ENCODE results near the gene SPAAR. TPM values are rescaled to one million over a fixed set of nuclear protein-coding genes. Genes with fewer than 3 reads are reported as not detected.
"Not testable (repeated sequence)": the region's sequence is repeated elsewhere in the genome, so short reads cannot be mapped to it uniquely, and the experiment has no call there.

SPAAR gene
- total RNA-seq, 1 experiment from 2014 or later, result 25.0 TPM

DNA sequence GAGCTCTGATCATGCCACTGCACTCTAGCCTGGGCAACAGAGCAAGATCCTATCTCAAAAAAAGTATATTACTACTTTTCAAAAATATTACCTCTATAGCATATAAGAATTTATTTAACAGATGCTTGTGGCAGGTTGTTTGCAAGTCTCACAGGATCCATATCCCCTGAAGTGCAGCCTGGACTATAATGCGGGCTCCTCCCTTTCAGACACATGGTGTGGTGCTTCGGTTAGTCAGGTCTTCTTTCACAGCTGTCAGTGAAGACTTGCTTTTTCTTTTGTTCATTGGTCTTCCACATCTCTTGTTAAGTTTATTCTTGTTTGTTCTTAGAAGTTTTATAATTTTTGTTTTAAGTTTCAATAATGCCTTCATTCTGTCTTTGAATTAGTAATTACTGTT lies 12.7 kb upstream of the SPAAR start:
- no peaks in the 10 kb centered on the region for H3K9me3 ChIP-seq
- no peak overlapping the region for H3K4me3 ChIP-seq
- no peaks in the 10 kb centered on the region for H3K36me3 ChIP-seq
- no peaks in the 10 kb centered on the region for H3K27me3 ChIP-seq
- DNase-seq, result no peak

DNA sequence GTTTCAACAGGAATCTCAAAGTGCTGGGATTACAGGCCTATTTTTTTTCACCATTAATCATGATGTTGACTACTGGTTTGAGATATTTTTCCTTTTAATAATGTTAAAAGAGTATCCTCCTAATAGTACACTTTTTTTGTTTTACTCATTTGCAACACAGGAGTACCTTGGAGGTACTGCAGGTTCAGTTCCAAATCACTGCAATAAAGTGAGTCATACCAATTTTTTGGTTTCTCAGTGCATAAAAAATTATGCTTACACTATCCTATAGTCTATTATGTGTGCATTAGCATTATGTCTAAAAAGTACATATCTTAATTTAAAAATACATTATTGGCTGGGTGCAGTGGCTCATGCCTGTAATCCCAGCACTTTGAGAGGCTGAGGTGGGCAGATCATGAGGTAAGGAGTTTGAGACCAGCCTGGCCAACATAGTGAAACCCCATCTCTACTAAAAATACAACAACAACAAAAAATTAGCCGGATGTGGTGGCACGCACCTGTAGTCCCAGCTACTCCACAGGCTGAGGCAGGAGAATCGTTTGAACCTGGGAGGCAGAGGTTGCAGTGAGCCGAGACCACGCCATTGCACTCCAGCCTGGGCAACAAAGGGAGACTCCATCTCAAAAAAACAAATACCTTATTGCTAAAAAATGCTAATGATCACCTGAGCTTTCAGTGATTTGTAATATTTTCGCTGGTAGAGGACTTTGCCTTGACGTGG lies 11.8 kb upstream of the SPAAR start:
- not testable (repeated sequence) for DNase-seq, H3K27me3 ChIP-seq, H3K9me3 ChIP-seq, H3K36me3 ChIP-seq, H3K4me3 ChIP-seq

- H3K36me3 ChIP-seq, result no peaks in the 10 kb centered on the region
- H3K4me3 ChIP-seq, result no peak overlapping the region
- DNase-seq, result no peak
- H3K9me3 ChIP-seq, result no peaks in the 10 kb centered on the region
- no peaks in the 10 kb centered on the region for H3K27me3 ChIP-seq
Measured at GRCh38 chr9:35898337-35898736, 11.0 kb upstream of the SPAAR start.

GRCh38 chr9:35899021-35899420 lies 10.3 kb upstream of the SPAAR start:
- H3K27me3 ChIP-seq, result no peaks in the 10 kb centered on the region
- H3K9me3 ChIP-seq, result no peaks in the 10 kb centered on the region
- DNase-seq, result no peak
- H3K4me3 ChIP-seq, result no peak overlapping the region
- no peaks in the 10 kb centered on the region for H3K36me3 ChIP-seq

- Histone ChIP-seq H3K4me3 (no peak overlapping the region), H3K9me3 (no peaks in the 10 kb centered on the region), H3K27me3 (no peaks in the 10 kb centered on the region), H3K36me3 (peaks cover 7% of the 10 kb centered on the region; the same call in 1 of the 2 replicates)
- peak; percentile 31 for DNase-seq
Measured at GRCh38 chr9:35903049-35903448, 6.2 kb upstream of the SPAAR start.

GRCh38 chr9:35904338-35904737 lies 5.0 kb upstream of the SPAAR start:
- Histone ChIP-seq H3K4me3 (no peak overlapping the region), H3K36me3 (peaks cover 20% of the 10 kb centered on the region), H3K27me3 (no peaks in the 10 kb centered on the region), H3K9me3 (no peaks in the 10 kb centered on the region)
- no peak for DNase-seq

GRCh38 chr9:35905051-35905781 lies 4.1 kb upstream of the SPAAR start:
- H3K4me3 ChIP-seq, result peak overlapping the region; percentile 56
- H3K9me3 ChIP-seq, result no peaks in the 10 kb centered on the region
- peaks cover 28% of the 10 kb centered on the region for H3K36me3 ChIP-seq
- DNase-seq, result peak; percentile 87
- no peaks in the 10 kb centered on the region for H3K27me3 ChIP-seq

DNA sequence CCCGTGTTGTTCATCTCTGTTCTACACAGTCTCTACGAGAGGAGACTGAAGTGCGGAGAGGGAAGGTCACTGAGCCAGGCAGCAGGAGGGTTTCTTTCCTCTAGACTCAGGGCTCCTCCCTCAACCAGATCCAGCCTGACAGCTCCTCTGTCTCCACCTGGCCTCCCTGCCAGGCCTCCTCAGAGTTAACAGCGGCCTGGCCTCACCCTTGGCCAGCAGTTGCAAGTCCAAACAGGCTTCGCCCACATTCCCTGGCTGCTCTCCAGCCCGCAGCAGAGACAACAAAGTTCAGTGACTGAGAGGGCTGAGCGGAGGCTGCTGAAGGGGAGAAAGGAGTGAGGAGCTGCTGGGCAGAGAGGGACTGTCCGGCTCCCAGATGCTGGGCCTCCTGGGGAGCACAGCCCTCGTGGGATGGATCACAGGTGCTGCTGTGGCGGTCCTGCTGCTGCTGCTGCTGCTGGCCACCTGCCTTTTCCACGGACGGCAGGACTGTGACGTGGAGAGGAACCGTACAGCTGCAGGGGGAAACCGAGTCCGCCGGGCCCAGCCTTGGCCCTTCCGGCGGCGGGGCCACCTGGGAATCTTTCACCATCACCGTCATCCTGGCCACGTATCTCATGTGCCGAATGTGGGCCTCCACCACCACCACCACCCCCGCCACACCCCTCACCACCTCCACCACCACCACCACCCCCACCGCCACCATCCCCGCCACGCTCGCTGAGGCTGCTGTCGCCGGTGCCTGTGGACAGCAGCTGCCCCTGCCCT lies 3.2 kb upstream of the SPAAR start, which contains the start of gene HRCT1:
Gene HRCT1, plus strand, starts transcription at position 291 of the 768 bp plus-strand sequence. Its CDS starts 86 bp downstream, at position 377.
- Histone ChIP-seq H3K27me3 (no peaks in the 10 kb centered on the region), H3K9me3 (no peaks in the 10 kb centered on the region), H3K36me3 (peaks cover 37% of the 10 kb centered on the region), H3K4me3 (peak within 1 kb of the TSS; percentile 56)
- DNase-seq, result peak; percentile 100

DNA sequence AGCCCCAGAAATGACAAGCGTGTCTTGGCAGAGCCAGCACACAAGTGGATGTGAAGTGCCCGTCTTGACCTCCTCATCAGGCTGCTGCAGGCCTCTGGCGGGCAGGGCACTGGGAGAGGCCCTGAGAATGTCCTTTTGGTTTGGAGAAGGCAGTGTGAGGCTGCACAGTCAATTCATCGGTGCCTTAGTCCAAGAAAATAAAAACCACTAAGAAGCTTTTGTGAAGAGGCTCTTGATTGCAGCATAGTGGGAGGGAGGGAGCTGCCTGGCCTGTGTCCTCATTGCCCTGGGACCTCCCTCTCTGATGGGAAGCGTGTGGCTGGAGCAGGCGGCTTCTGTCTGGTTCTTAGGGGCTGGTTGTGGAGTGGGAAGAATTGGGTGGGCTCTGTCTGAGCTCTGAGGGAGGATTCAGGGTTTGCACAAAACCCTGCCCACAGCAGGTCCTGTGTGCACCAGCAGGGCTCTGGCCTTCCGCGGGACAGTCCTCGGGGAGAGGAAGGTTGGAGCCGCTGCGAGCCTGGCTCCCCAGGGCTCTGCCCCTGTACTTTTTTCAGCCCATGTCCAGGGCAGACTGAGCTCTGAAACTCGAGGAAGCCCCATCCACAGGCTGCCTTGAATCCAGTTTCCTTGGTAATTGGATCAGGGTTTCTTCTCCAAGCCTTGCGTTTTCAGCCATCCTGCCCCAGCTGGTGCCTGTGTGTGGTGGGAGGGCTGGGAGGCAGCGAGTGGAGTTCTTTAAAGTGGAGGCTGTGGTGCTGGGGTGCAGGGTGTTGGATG lies 2.2 kb upstream of the SPAAR start:
- H3K36me3 ChIP-seq, result peaks cover 47% of the 10 kb centered on the region
- no peaks in the 10 kb centered on the region for H3K9me3 ChIP-seq
- H3K27me3 ChIP-seq, result no peaks in the 10 kb centered on the region
- peak overlapping the region; percentile 56 for H3K4me3 ChIP-seq
- peak; percentile 88 for DNase-seq

DNA sequence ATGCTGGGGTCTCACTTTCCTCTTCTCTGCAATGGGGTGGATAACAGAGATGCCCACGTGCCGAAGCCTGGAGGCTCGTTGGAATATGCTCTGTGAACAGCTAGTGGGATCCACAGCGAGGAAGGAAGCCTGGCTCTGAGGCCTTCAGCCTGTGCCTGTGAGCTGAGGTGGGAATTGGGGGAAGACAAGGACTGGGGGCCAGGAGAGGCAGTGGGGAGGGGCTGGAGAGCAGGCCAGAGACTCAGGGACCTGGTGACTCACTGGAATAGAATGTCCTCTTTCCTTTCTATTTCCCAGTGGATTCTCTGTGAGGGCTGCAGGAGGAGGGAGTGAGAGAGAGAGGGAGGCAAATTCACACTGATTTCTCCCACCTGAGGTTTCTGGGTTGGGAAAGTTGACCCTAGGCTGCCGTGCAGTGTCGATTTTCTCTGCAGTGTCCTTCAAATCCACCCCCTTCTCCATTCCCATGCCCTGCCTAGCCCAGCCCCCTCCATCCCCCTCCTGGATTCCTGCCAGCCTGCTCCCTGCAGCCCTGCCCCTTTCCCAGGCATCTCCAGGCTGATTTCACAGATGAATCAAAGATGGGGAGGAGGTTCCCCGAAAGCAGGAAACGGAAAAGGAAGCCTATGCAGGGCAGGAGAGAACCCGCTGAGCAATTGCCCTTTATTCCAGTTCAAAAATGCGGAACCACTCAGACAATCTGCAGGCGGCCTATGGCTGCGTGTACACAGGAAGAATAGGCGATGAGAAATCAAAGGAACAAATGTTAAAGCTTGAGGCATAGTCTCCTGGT lies 1.4 kb upstream of the SPAAR start:
- Histone ChIP-seq H3K27me3 (no peaks in the 10 kb centered on the region), H3K9me3 (no peaks in the 10 kb centered on the region), H3K4me3 (peak overlapping the region; percentile 56), H3K36me3 (peaks cover 55% of the 10 kb centered on the region)
- DNase-seq, result peak; percentile 98

- peak; percentile 89 for DNase-seq
- peak overlapping the region; percentile 56 for H3K4me3 ChIP-seq
- no peaks in the 10 kb centered on the region for H3K9me3 ChIP-seq
- peaks cover 58% of the 10 kb centered on the region for H3K36me3 ChIP-seq
- H3K27me3 ChIP-seq, result no peaks in the 10 kb centered on the region
Measured at GRCh38 chr9:35908504-35909125, 675 bp upstream of the SPAAR start.

DNA sequence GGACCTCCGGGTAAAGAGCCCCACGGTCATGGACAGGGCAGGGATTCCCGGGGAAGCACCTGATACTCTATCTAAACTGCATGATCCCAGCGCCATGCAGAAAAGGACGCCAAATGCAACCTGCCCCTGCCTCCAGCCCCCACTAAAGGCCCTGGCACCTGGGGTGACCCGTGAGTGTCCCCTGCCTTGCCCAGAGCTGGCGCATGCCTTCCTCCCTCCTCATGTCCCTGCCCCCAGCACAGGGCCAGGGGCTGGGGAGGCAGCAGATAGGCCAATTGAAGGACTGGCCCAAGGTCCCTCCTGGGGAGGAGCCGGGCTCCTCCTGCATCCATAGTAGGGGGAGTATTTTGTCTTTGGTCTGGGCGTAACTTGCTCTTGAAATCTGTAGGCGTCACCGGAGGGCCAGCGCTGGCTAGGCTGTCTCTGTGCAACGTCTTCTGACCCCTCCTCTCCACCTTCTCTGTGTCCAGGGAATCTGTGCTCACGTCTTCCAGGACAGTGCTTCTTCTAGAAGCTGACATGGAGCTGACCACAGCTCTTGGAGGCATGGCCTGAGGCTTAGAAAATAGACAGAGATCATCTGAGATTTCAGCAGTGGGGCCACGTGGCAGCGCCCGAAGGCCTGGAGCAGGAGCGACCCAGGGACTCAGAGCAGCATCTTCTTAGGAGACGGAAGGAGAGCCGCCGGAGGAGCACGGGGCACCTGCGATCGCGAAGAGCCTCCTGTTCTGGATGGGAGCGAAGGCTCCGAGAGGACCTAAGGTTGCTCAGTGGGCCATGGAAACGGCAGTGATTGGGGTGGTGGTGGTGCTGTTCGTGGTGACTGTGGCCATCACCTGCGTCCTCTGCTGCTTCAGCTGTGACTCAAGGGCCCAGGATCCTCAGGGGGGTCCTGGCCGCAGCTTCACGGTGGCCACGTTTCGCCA lies 660 bp downstream of the SPAAR start:
- Histone ChIP-seq H3K4me3 (no peak overlapping the region), H3K36me3 (peaks cover 58% of the 10 kb centered on the region)
- DNase-seq, result no peak

DNA sequence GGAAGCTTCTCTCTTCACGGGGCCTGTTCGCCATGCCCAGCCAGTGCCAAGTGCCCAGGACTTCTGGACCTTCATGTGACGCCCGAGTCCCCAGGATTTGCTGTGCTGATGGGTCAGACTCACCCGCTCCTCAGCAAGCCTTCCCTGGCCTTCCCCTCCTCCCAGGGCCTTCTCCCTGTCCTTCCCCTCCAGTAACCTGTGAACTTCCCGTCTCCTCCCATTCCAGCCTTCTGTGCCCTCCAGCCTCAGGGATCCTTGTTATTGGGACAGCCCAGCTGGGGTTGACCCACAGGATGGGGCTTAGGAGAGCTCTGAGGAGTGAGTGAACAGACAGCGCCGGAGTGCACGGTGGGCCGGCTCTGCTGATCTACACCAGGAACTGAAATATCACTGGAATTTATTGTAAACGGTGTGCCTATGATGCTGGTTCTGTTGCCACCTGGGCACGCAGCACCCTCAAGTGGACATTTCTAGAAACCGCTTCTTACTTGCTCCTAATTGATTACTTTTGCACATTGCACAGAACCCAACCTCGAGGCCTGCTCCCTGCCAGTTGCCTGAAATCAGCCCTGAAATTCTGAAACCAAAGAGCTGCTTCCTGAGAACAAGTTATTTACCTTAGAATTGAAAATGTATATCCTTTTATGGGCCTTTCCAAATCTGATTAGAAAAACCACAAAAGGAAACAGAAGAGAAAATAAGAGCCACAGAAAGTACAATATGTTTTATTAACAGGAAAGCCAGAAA lies 1.5 kb downstream of the SPAAR start:
- Histone ChIP-seq H3K4me3 (no peak overlapping the region), H3K27me3 (no peaks in the 10 kb centered on the region), H3K36me3 (peaks cover 58% of the 10 kb centered on the region), H3K9me3 (no peaks in the 10 kb centered on the region)
- peak; percentile 71 for DNase-seq

More for the DNA sequence above, 660 bp downstream of the SPAAR start:
- no peaks in the 10 kb centered on the region for H3K27me3 ChIP-seq
- H3K9me3 ChIP-seq, result no peaks in the 10 kb centered on the region

DNA sequence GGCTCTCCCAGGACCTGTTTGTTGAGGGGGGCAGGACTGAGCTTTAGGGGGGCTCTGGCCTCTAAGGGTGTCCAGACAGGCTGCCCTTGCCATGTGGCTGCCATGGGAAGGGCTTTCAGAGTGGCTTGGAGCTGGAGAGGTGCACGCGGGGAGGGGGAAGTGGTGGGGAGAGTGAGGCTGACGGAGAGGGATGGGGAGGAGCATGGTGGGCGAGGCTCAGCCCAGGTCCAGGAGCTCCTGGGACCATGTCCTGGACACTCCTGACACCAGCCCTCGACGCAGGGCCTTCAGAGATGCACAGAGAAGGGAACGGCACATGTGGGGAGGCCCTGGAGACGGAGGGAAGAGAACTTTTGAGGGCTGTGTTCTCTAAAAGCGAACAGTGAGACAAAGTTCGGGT lies 2.4 kb downstream of the SPAAR start:
- Histone ChIP-seq H3K36me3 (peaks cover 56% of the 10 kb centered on the region), H3K9me3 (no peaks in the 10 kb centered on the region), H3K27me3 (no peaks in the 10 kb centered on the region), H3K4me3 (no peak overlapping the region)
- DNase-seq, result no peak
